ENCODE measurements around the gene SEC11A.
"Not testable (repeated sequence)": the region's sequence is repeated elsewhere in the genome, so short reads cannot be mapped to it uniquely, and the experiment has no call there.

Gene SEC11A

GRCh38 chr15:84716036-84716732, at the start of gene SEC11A:
TSS of gene SEC11A (minus strand) at chr15:84716139. CDS start at chr15:84716075, 64 bp downstream.
- peak within 1 kb of the TSS; percentile 92 for H3K4me3 Mint-ChIP-seq
- H3K27me3 Mint-ChIP-seq = no peaks in the 10 kb centered on the region
- peak within 1 kb of the TSS; percentile 97 for H3K27ac Mint-ChIP-seq
- ATAC-seq = peak; percentile 97
- peak; percentile 94 for DNase-seq
- no peaks in the 10 kb centered on the region for H3K9me3 Mint-ChIP-seq
- H3K36me3 Mint-ChIP-seq (ENCODE audit: low read depth) = peaks cover 19% of the 10 kb centered on the region
- H3K4me1 Mint-ChIP-seq = peaks cover 47% of the 10 kb centered on the region

GRCh38 chr15:84765675-84766074, 49.7 kb upstream of the SEC11A start:
- H3K4me3 Mint-ChIP-seq = no peak overlapping the region
- no peaks in the 10 kb centered on the region for H3K9me3 Mint-ChIP-seq
- DNase-seq = no peak
- no peak for ATAC-seq
- H3K27ac Mint-ChIP-seq = no peak overlapping the region
- H3K36me3 Mint-ChIP-seq (ENCODE audit: low read depth) = peaks cover 37% of the 10 kb centered on the region
- peaks cover 11% of the 10 kb centered on the region for H3K4me1 Mint-ChIP-seq
- no peaks in the 10 kb centered on the region for H3K27me3 Mint-ChIP-seq

GRCh38 chr15:84764989-84765388, 49.0 kb upstream of the SEC11A start:
- peaks cover 37% of the 10 kb centered on the region for H3K36me3 Mint-ChIP-seq (ENCODE audit: low read depth)
- H3K4me1 Mint-ChIP-seq = peaks cover 11% of the 10 kb centered on the region
- no peaks in the 10 kb centered on the region for H3K9me3 Mint-ChIP-seq
- DNase-seq (no peak), ATAC-seq (no peak)
- peak overlapping the region; percentile 8 for H3K27ac Mint-ChIP-seq
- H3K4me3 Mint-ChIP-seq = no peak overlapping the region
- H3K27me3 Mint-ChIP-seq = no peaks in the 10 kb centered on the region

GRCh38 chr15:84764585-84764984, 48.6 kb upstream of the SEC11A start:
- no peak for DNase-seq
- Mint-ChIP-seq H3K9me3 (no peaks in the 10 kb centered on the region), H3K4me3 (no peak overlapping the region), H3K27ac (peak overlapping the region; percentile 8), H3K4me1 (peaks cover 10% of the 10 kb centered on the region), H3K36me3 (ENCODE audit: low read depth) (peaks cover 37% of the 10 kb centered on the region), H3K27me3 (no peaks in the 10 kb centered on the region)
- no peak for ATAC-seq

- H3K36me3 Mint-ChIP-seq (ENCODE audit: low read depth) = peaks cover 23% of the 10 kb centered on the region
- DNase-seq = no peak
- H3K9me3 Mint-ChIP-seq = no peaks in the 10 kb centered on the region
- no peaks in the 10 kb centered on the region for H3K27me3 Mint-ChIP-seq
- no peak overlapping the region for H3K27ac Mint-ChIP-seq
- ATAC-seq = no peak
- peaks cover 9% of the 10 kb centered on the region for H3K4me1 Mint-ChIP-seq
- H3K4me3 Mint-ChIP-seq = no peak overlapping the region
Observed at GRCh38 chr15:84762840-84763572, 47.1 kb upstream of the SEC11A start.

- Mint-ChIP-seq H3K9me3 (no peaks in the 10 kb centered on the region), H3K27ac (no peak overlapping the region), H3K4me3 (no peak overlapping the region), H3K4me1 (peaks cover 11% of the 10 kb centered on the region), H3K36me3 (ENCODE audit: low read depth) (peaks cover 19% of the 10 kb centered on the region), H3K27me3 (no peaks in the 10 kb centered on the region)
- no peak for DNase-seq
- peak; percentile 76 for ATAC-seq
Observed at GRCh38 chr15:84761607-84762131, 45.7 kb upstream of the SEC11A start.

- no peak for ATAC-seq
- no peak for DNase-seq
- no peaks in the 10 kb centered on the region for H3K9me3 Mint-ChIP-seq
- H3K27me3 Mint-ChIP-seq = no peaks in the 10 kb centered on the region
- no peak overlapping the region for H3K4me3 Mint-ChIP-seq
- no peak overlapping the region for H3K27ac Mint-ChIP-seq
- H3K36me3 Mint-ChIP-seq (ENCODE audit: low read depth) = peaks cover 14% of the 10 kb centered on the region
- H3K4me1 Mint-ChIP-seq = peaks cover 24% of the 10 kb centered on the region
Observed at GRCh38 chr15:84760219-84760618, 44.3 kb upstream of the SEC11A start.

- no peak overlapping the region for H3K4me3 Mint-ChIP-seq
- H3K4me1 Mint-ChIP-seq = peaks cover 25% of the 10 kb centered on the region
- ATAC-seq (no peak), DNase-seq (no peak)
- H3K36me3 Mint-ChIP-seq (ENCODE audit: low read depth) = peaks cover 4% of the 10 kb centered on the region
- H3K9me3 Mint-ChIP-seq = no peaks in the 10 kb centered on the region
- H3K27me3 Mint-ChIP-seq = no peaks in the 10 kb centered on the region
- H3K27ac Mint-ChIP-seq = peak overlapping the region; percentile 59
Observed at GRCh38 chr15:84759018-84759417, 43.1 kb upstream of the SEC11A start.

- Mint-ChIP-seq H3K4me3 (no peak overlapping the region), H3K4me1 (peaks cover 48% of the 10 kb centered on the region), H3K27me3 (no peaks in the 10 kb centered on the region), H3K27ac (no peak overlapping the region), H3K9me3 (no peaks in the 10 kb centered on the region), H3K36me3 (ENCODE audit: low read depth) (peaks cover 15% of the 10 kb centered on the region)
- DNase-seq (no peak), ATAC-seq (peak; percentile 30)
Observed at GRCh38 chr15:84755736-84756527, 40.0 kb upstream of the SEC11A start.

GRCh38 chr15:84754889-84755288, 39.0 kb upstream of the SEC11A start:
- H3K27me3 Mint-ChIP-seq, H3K27ac Mint-ChIP-seq, ATAC-seq, H3K4me3 Mint-ChIP-seq, H3K9me3 Mint-ChIP-seq, DNase-seq: not testable (repeated sequence)
- Mint-ChIP-seq H3K36me3 (ENCODE audit: low read depth) (peaks cover 17% of the 10 kb centered on the region), H3K4me1 (peaks cover 57% of the 10 kb centered on the region)

- no peak for DNase-seq
- no peak for ATAC-seq
- H3K36me3 Mint-ChIP-seq (ENCODE audit: low read depth) = peaks cover 24% of the 10 kb centered on the region
- no peak overlapping the region for H3K27ac Mint-ChIP-seq
- no peak overlapping the region for H3K4me3 Mint-ChIP-seq
- H3K9me3 Mint-ChIP-seq = no peaks in the 10 kb centered on the region
- no peaks in the 10 kb centered on the region for H3K27me3 Mint-ChIP-seq
- peaks cover 66% of the 10 kb centered on the region for H3K4me1 Mint-ChIP-seq
Observed at GRCh38 chr15:84752700-84753099, 36.8 kb upstream of the SEC11A start.

GRCh38 chr15:84752195-84752594, 36.3 kb upstream of the SEC11A start:
- no peak for DNase-seq
- ATAC-seq = no peak
- Mint-ChIP-seq H3K27me3 (no peaks in the 10 kb centered on the region), H3K27ac (peak overlapping the region; percentile 2), H3K4me3 (no peak overlapping the region), H3K36me3 (ENCODE audit: low read depth) (peaks cover 24% of the 10 kb centered on the region), H3K4me1 (peaks cover 70% of the 10 kb centered on the region), H3K9me3 (no peaks in the 10 kb centered on the region)

- not testable (repeated sequence) for H3K4me3 Mint-ChIP-seq, ATAC-seq, DNase-seq, H3K9me3 Mint-ChIP-seq, H3K27me3 Mint-ChIP-seq
- Mint-ChIP-seq H3K4me1 (peaks cover 70% of the 10 kb centered on the region), H3K27ac (peak overlapping the region; percentile 2), H3K36me3 (ENCODE audit: low read depth) (peaks cover 24% of the 10 kb centered on the region)
Observed at GRCh38 chr15:84751721-84752120, 35.8 kb upstream of the SEC11A start.

GRCh38 chr15:84750583-84751092, 34.7 kb upstream of the SEC11A start:
- Mint-ChIP-seq H3K9me3 (no peaks in the 10 kb centered on the region), H3K27me3 (no peaks in the 10 kb centered on the region), H3K4me1 (peaks cover 70% of the 10 kb centered on the region), H3K4me3 (peak overlapping the region; percentile 97), H3K36me3 (ENCODE audit: low read depth) (peaks cover 20% of the 10 kb centered on the region), H3K27ac (peak overlapping the region; percentile 50)
- ATAC-seq (no peak), DNase-seq (peak; percentile 23)
